Skeletal muscle tissue (tissue), 4 donors: ENCODE data around the gene NAT14. TPM values are rescaled to one million over a fixed set of nuclear protein-coding genes. Genes with fewer than 3 reads are reported as not detected.

Source experiments
- H3K27ac ChIP-seq: one replicate; pipeline ENCODE4 v1.7.0; 2013; ENCODE audit warnings: mild to moderate bottlenecking, low read depth, low read length, inconsistent platforms
- H3K27me3 ChIP-seq, 3 donors: one replicate each; pipeline ENCODE4 v1.7.0; 2013; ENCODE audit warnings: low read length in 3 of 3; ENCODE audit not compliant: control insufficient read depth in 3 of 3, insufficient read depth in 3 of 3
- H3K36me3 ChIP-seq, 3 donors: one replicate each; pipeline ENCODE4 v1.7.0; 2013; ENCODE audit warnings: low read length in 3 of 3; ENCODE audit not compliant: control insufficient read depth in 3 of 3, insufficient read depth in 3 of 3
- H3K4me1 ChIP-seq, 3 donors: one replicate each; pipeline ENCODE4 v1.7.0; 2013; ENCODE audit warnings: low read length in 3 of 3, mild to moderate bottlenecking in 3 of 3; ENCODE audit not compliant: control insufficient read depth in 3 of 3, insufficient read depth in 3 of 3
- H3K4me3 ChIP-seq, 3 donors: one replicate each; pipeline ENCODE4 v1.7.0; 2013; ENCODE audit warnings: low read length in 3 of 3
- H3K9ac ChIP-seq, 3 donors: one replicate each; pipeline ENCODE4 v1.7.0; 2013; ENCODE audit warnings: low read length in 3 of 3, mild to moderate bottlenecking in 3 of 3, moderate library complexity in 2 of 3, low read depth in 1 of 3
- H3K9me3 ChIP-seq, 3 donors: one replicate each; pipeline ENCODE4 v1.7.0; 2013; ENCODE audit warnings: low read length in 3 of 3; ENCODE audit not compliant: control insufficient read depth in 3 of 3
- total RNA-seq: library from RNA; depleted of rRNA; stranded (reverse); fragments of >200 nt; gene quantifications from one replicate; pipeline ENCODE4 v1.2.3, GENCODE V29; 2014
- donor health status: Osteomylitis.

Gene NAT14
- total RNA-seq, 1 donor from 2014 or later: 8.4 TPM

- Histone ChIP-seq H3K4me3 (no peak overlapping the region), H3K36me3 (no peaks in the 10 kb centered on the region), H3K27ac (no peak overlapping the region), H3K4me1 (peaks cover 2 to 7% (median 4%) of the 10 kb centered on the region in 3 donors), H3K9ac (no peak overlapping the region), H3K27me3 (no peaks in the 10 kb centered on the region), H3K9me3 (no peaks in the 10 kb centered on the region)
These were observed 51.0 kb downstream of the NAT14 start for GRCh38 chr19:55535965-55536350.

- Histone ChIP-seq H3K9me3 (no peaks in the 10 kb centered on the region), H3K27me3 (no peaks in the 10 kb centered on the region), H3K36me3 (no peaks in the 10 kb centered on the region), H3K4me1 (peaks cover 2 to 7% (median 4%) of the 10 kb centered on the region in 3 donors), H3K9ac (no peak overlapping the region), H3K27ac (no peak overlapping the region), H3K4me3 (no peak overlapping the region)
These were observed 51.4 kb downstream of the NAT14 start for GRCh38 chr19:55536366-55536765.

Other genes with a start within 250 kb of the NAT14 start
- 11.0 TPM for gene PPP6R1, start 226.2 kb upstream of the NAT14 start, total RNA-seq
- 10.4 TPM for gene HSPBP1, start 205.1 kb upstream of the NAT14 start, total RNA-seq
- gene BRSK1, start 201.2 kb upstream of the NAT14 start, total RNA-seq: 0.52 TPM
- gene TMEM150B, start 159.8 kb upstream of the NAT14 start, total RNA-seq: 0.52 TPM
- 8.9 TPM for gene KMT5C, start 145.3 kb upstream of the NAT14 start, total RNA-seq
- gene COX6B2, start 130.5 kb upstream of the NAT14 start, total RNA-seq: not detected
- not detected for gene GARIN5B, start 121.9 kb upstream of the NAT14 start, total RNA-seq
- gene IL11, start 114.7 kb upstream of the NAT14 start, total RNA-seq: not detected
- gene TMEM190, start 108.4 kb upstream of the NAT14 start, total RNA-seq: not detected
- not detected for gene TMEM238, start 100.9 kb upstream of the NAT14 start, total RNA-seq
- gene RPL28, start 99.3 kb upstream of the NAT14 start, total RNA-seq: 229 TPM
- 11.0 TPM for gene UBE2S, start 77.4 kb upstream of the NAT14 start, total RNA-seq
- not detected for gene SHISA7, start 41.9 kb upstream of the NAT14 start, total RNA-seq
- gene ISOC2, start 23.5 kb upstream of the NAT14 start, total RNA-seq: 25.1 TPM
- not detected for gene C19orf85, start 20.4 kb upstream of the NAT14 start, total RNA-seq
- 0.52 TPM for gene ZNF628, start 8.6 kb upstream of the NAT14 start, total RNA-seq
- gene SSC5D, start 3.2 kb downstream of the NAT14 start, total RNA-seq: 17.7 TPM
- 1.0 TPM for gene SBK2, start 51.9 kb downstream of the NAT14 start, total RNA-seq
- not detected for gene SBK3, start 60.4 kb downstream of the NAT14 start, total RNA-seq
- 1.6 TPM for gene ZNF579, start 95.7 kb downstream of the NAT14 start, total RNA-seq
- under 0.01 TPM for gene FIZ1, start 114.3 kb downstream of the NAT14 start, total RNA-seq
- gene ZNF524, start 115.1 kb downstream of the NAT14 start, total RNA-seq: 4.7 TPM
- gene ZNF865, start 120.5 kb downstream of the NAT14 start, total RNA-seq: 1.0 TPM
- 8.9 TPM for gene ZNF784, start 139.4 kb downstream of the NAT14 start, total RNA-seq
- 2.1 TPM for gene ZNF580, start 155.8 kb downstream of the NAT14 start, total RNA-seq
- gene ZNF581, start 158.5 kb downstream of the NAT14 start, total RNA-seq: 17.2 TPM
- gene CCDC106, start 163.0 kb downstream of the NAT14 start, total RNA-seq: 3.1 TPM
- gene U2AF2, start 169.8 kb downstream of the NAT14 start, total RNA-seq: 52.2 TPM
- 5.7 TPM for gene EPN1, start 190.0 kb downstream of the NAT14 start, total RNA-seq